Measurements from ENCODE around the gene KRTAP1-1.
A peak's percentile ranks its signal among the peaks of the same experiment; 100 is the strongest.

KRTAP1-1 gene

DNA sequence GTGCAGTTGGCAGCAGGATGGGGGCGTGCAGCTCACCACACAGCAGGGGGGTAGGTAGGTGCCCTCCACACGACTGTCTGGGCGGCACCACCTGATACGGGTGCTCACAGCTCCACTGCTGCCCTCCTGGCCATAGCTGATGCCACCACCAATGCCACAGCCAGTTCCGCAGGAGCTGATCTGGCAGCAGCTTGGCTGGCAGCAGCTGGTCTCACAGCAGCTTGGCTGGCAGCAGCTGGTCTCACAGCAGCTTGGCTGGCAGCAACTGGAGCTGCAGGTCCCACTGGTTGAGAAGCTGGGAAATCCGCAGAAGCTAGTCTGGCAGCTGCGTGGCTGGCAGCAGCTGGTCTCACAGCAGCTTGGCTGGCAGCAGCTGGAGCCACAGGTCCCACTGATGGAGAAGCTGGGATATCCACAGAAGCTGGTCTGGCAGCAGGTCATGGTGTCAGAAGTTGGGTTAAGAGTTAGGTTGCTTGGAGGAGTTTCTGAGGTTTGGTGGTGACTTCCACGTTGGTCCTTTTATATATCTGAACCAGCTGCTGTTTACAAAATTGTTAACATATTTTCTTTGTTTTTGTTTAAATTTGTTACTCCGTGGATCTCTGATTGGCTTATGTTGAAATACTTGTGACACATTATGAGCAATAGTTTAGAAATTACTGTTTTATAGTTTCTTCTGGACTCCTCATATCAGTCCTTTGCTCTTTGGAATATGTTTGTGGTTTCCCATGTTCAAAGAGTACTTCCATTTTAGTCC is 14.4 kb downstream of the KRTAP1-1 start, which contains the start of gene KRTAP1-5:
TSS of gene KRTAP1-5 (minus strand) at position 494 of the 757 bp plus-strand sequence. CDS start at position 441, 53 bp downstream.
- H3K9me3 ChIP-seq (ENCODE audit: control insufficient read depth, low read length) = no peaks in the 10 kb centered on the region
- H3K36me3 ChIP-seq (ENCODE audit: control insufficient read depth, insufficient read depth, low read length, severe bottlenecking) = no peaks in the 10 kb centered on the region
- no peak within 1 kb of the TSS for H3K4me3 ChIP-seq (ENCODE audit: low read length)
- DNase-seq (ENCODE audit: low read depth) = peak; percentile 84
- no peak within 1 kb of the TSS for H3K9ac ChIP-seq (ENCODE audit: low read length)
- peaks cover 22% of the 10 kb centered on the region for H3K4me1 ChIP-seq (ENCODE audit: control insufficient read depth, insufficient read depth, low read length)
- no peaks in the 10 kb centered on the region for H3K27me3 ChIP-seq (replicated peaks; ENCODE audit: control insufficient read depth, insufficient read depth, low read length)

DNA sequence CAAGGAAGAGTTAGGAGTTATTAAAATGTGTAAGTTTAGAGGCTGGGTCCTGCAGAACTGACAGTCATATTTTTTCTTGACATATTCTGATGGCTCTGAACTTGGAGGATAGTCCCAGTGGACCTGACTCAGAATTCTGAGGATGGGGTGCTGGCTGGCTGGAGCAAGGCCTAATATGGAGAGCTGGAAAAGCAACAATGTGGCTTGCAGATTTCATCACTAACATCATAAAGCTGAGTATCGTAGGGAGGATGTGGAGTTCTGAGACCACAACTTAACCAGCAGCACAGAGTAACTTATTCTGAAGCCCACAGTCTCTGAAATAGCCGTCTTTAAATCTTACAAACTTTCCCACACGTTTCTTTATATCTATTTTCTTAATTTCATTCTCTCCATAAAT is 16.6 kb downstream of the KRTAP1-1 start:
- no peak overlapping the region for H3K4me3 ChIP-seq (ENCODE audit: low read length)
- H3K4me1 ChIP-seq (ENCODE audit: control insufficient read depth, insufficient read depth, low read length) = peaks cover 22% of the 10 kb centered on the region
- H3K36me3 ChIP-seq (ENCODE audit: control insufficient read depth, insufficient read depth, low read length, severe bottlenecking) = no peaks in the 10 kb centered on the region
- H3K27me3 ChIP-seq (replicated peaks; ENCODE audit: control insufficient read depth, insufficient read depth, low read length) = no peaks in the 10 kb centered on the region
- H3K9me3 ChIP-seq (ENCODE audit: control insufficient read depth, low read length) = peaks cover 5% of the 10 kb centered on the region
- no peak overlapping the region for H3K9ac ChIP-seq (ENCODE audit: low read length)
- DNase-seq (ENCODE audit: low read depth) = no peak

DNA sequence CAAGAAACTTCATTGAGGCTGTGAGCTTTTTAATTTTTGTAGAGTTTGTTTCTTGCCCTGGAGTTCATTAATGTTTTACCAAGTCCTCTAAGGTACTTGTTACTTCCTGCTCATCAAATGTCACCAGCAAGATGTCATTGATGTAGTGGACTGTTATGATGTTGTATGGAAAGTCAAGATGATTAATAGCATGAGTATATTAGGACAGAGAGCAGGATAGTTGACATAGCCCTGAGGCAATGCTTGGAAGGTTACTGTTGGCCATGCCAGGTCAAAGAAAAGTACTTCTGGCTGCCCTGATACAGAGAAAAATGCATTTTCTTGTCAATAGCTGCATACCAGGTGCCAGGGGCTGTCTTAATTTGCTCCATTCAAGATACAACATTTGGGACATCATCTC is 20.9 kb downstream of the KRTAP1-1 start:
- H3K4me1 ChIP-seq (ENCODE audit: control insufficient read depth, insufficient read depth, low read length) = peaks cover 17% of the 10 kb centered on the region
- peaks cover 5% of the 10 kb centered on the region for H3K9me3 ChIP-seq (ENCODE audit: control insufficient read depth, low read length)
- no peak for DNase-seq (ENCODE audit: low read depth)
- H3K4me3 ChIP-seq (ENCODE audit: low read length) = no peak overlapping the region
- no peaks in the 10 kb centered on the region for H3K36me3 ChIP-seq (ENCODE audit: control insufficient read depth, insufficient read depth, low read length, severe bottlenecking)
- no peak overlapping the region for H3K9ac ChIP-seq (ENCODE audit: low read length)
- no peaks in the 10 kb centered on the region for H3K27me3 ChIP-seq (replicated peaks; ENCODE audit: control insufficient read depth, insufficient read depth, low read length)

DNA sequence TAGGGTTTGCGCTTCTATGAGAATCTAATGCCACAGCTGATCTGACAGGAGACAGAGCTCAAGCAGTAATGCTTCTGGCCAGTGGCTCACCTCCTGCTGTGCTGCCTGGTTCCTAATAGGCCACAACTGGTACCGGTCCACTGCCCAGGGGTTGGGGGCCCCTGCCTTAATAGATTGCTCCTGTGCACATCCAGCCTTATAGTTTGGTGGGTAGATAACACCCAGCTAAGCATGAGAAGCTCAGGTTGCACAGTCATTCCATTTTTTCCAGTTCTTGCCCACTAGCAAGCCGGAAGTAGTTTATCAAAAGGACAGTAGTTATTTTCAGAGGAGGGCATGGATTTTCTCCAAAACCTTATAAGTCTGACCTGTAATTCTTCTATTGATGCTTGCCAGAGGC is 21.8 kb downstream of the KRTAP1-1 start:
- no peaks in the 10 kb centered on the region for H3K27me3 ChIP-seq (replicated peaks; ENCODE audit: control insufficient read depth, insufficient read depth, low read length)
- DNase-seq (ENCODE audit: low read depth) = no peak
- H3K9me3 ChIP-seq (ENCODE audit: control insufficient read depth, low read length) = peaks cover 5% of the 10 kb centered on the region
- H3K4me3 ChIP-seq (ENCODE audit: low read length) = no peak overlapping the region
- no peak overlapping the region for H3K9ac ChIP-seq (ENCODE audit: low read length)
- peaks cover 14% of the 10 kb centered on the region for H3K4me1 ChIP-seq (ENCODE audit: control insufficient read depth, insufficient read depth, low read length)
- no peaks in the 10 kb centered on the region for H3K36me3 ChIP-seq (ENCODE audit: control insufficient read depth, insufficient read depth, low read length, severe bottlenecking)

DNA sequence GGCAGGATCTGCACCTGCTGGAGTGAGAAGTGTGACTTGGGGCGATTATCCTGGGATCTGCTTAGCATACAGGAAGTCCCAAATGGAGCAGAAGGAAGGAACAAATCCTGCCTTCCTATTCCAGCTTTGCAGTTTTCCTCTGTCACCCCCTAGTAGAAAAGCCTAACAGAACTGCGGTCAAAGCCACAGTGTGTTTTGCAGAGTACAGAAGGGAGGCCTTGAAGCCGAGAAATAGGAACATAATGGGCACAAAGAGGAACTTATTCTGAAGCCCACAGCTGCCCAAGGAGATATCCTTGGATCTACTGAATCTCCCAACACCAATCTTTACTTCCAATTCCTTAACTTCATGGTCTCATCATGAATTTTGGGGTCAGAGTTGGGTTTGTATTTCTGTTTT is 22.7 kb downstream of the KRTAP1-1 start:
- H3K9me3 ChIP-seq (ENCODE audit: control insufficient read depth, low read length) = peaks cover 5% of the 10 kb centered on the region
- DNase-seq (ENCODE audit: low read depth) = no peak
- H3K4me3 ChIP-seq (ENCODE audit: low read length) = no peak overlapping the region
- H3K4me1 ChIP-seq (ENCODE audit: control insufficient read depth, insufficient read depth, low read length) = peaks cover 18% of the 10 kb centered on the region
- no peaks in the 10 kb centered on the region for H3K27me3 ChIP-seq (replicated peaks; ENCODE audit: control insufficient read depth, insufficient read depth, low read length)
- no peaks in the 10 kb centered on the region for H3K36me3 ChIP-seq (ENCODE audit: control insufficient read depth, insufficient read depth, low read length, severe bottlenecking)
- H3K9ac ChIP-seq (ENCODE audit: low read length) = no peak overlapping the region

DNA sequence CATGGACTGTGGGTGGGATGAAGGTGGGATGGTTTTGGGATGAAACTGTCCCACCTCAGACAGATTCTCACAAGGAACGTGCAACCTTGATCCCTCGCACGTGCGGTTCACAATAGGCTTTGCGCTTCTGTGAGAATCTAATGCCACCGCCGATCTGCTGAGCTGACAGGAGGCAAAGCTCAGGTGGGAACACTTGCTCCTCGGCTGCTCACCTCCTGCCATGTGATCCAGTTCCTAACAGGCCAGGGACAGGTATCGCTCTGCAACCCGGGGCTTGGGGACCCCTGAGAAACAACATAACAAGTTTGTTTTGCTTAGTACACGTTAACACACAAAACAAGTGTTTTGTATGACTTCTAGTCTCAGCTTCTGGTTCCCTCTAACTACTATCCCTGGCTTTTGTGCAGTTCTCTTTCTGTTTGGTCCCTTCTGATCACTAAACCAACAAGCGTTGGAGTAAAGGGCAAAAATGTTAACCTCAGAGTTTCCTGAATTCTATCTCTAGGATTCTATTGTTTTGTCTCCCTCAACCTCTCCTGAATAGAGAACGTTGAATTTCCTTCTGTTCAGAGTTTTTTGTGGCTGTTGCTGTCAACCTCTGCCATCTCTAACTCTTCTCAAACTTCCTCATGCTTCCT is 24.6 kb downstream of the KRTAP1-1 start:
- H3K9ac ChIP-seq (ENCODE audit: low read length) = no peak overlapping the region
- H3K9me3 ChIP-seq (ENCODE audit: control insufficient read depth, low read length) = peaks cover 5% of the 10 kb centered on the region
- no peak for DNase-seq (ENCODE audit: low read depth)
- no peak overlapping the region for H3K4me3 ChIP-seq (ENCODE audit: low read length)
- H3K4me1 ChIP-seq (ENCODE audit: control insufficient read depth, insufficient read depth, low read length) = peaks cover 21% of the 10 kb centered on the region
- H3K36me3 ChIP-seq (ENCODE audit: control insufficient read depth, insufficient read depth, low read length, severe bottlenecking) = no peaks in the 10 kb centered on the region
- H3K27me3 ChIP-seq (replicated peaks; ENCODE audit: control insufficient read depth, insufficient read depth, low read length) = no peaks in the 10 kb centered on the region

DNA sequence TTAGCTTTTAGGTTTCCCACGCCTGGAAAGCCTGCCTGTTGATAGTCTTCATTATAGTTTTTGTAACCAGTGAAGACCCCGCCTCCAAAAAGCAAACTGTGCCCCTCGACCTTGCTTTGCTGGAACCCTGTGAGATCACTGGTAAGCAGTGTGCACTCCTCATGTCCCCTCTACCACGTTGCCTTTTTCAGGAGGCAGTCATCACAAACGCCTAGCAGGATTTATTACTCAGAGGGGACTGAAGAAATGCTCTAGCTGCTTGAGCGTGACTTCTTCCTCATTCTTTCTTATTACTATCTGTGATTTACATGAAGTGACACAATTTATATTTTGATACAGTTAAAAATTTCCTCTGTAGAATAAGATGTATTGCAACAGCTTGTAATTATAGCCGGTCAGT is 25.8 kb downstream of the KRTAP1-1 start:
- no peaks in the 10 kb centered on the region for H3K27me3 ChIP-seq (replicated peaks; ENCODE audit: control insufficient read depth, insufficient read depth, low read length)
- peaks cover 21% of the 10 kb centered on the region for H3K4me1 ChIP-seq (ENCODE audit: control insufficient read depth, insufficient read depth, low read length)
- H3K9ac ChIP-seq (ENCODE audit: low read length) = no peak overlapping the region
- no peaks in the 10 kb centered on the region for H3K36me3 ChIP-seq (ENCODE audit: control insufficient read depth, insufficient read depth, low read length, severe bottlenecking)
- DNase-seq (ENCODE audit: low read depth) = no peak
- H3K4me3 ChIP-seq (ENCODE audit: low read length) = no peak overlapping the region
- no peaks in the 10 kb centered on the region for H3K9me3 ChIP-seq (ENCODE audit: control insufficient read depth, low read length)

DNA sequence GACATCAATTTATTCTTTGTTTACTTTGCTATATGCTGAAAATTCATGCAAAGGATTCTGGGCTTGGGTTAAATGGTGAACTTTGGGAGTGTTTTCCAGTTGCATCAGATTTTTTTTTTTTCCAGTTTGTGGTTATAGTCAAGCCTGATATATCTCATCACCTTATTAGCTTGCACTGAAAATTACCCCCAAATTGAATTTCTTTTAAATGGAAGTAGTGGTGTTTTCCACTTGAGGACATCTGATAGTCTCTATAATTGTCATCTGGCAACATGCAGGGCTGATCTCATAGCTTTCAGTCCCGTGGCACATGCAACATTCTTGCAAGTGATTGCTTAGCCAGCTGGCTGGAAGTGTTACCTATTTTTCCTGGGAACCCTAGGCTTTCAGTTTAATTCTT is 27.6 kb downstream of the KRTAP1-1 start:
- no peaks in the 10 kb centered on the region for H3K36me3 ChIP-seq (ENCODE audit: control insufficient read depth, insufficient read depth, low read length, severe bottlenecking)
- peaks cover 24% of the 10 kb centered on the region for H3K4me1 ChIP-seq (ENCODE audit: control insufficient read depth, insufficient read depth, low read length)
- peak; percentile 65 for DNase-seq (ENCODE audit: low read depth)
- H3K27me3 ChIP-seq (replicated peaks; ENCODE audit: control insufficient read depth, insufficient read depth, low read length) = no peaks in the 10 kb centered on the region
- no peaks in the 10 kb centered on the region for H3K9me3 ChIP-seq (ENCODE audit: control insufficient read depth, low read length)
- no peak overlapping the region for H3K4me3 ChIP-seq (ENCODE audit: low read length)
- no peak overlapping the region for H3K9ac ChIP-seq (ENCODE audit: low read length)

DNA sequence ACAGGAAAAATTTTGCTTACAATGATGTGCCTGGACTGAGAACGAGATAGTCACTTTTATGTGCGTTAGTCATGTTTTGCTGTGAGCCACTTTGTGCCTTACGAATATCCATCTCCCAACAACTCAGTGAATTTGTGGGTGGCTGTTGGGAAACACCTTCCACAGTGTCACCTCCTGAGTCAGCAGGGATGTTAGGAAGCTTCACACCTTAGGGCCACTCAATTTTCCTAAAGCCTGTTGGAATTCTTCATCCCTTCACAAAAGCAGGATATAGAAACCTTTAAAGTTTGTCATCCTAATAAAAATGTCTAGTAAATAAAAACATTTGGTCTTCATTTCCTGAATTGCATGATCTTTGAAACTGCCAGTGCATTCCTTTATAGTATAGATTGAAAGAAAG is 28.1 kb downstream of the KRTAP1-1 start:
- no peak for DNase-seq (ENCODE audit: low read depth)
- H3K9me3 ChIP-seq (ENCODE audit: control insufficient read depth, low read length) = no peaks in the 10 kb centered on the region
- H3K4me1 ChIP-seq (ENCODE audit: control insufficient read depth, insufficient read depth, low read length) = peaks cover 22% of the 10 kb centered on the region
- H3K4me3 ChIP-seq (ENCODE audit: low read length) = no peak overlapping the region
- no peaks in the 10 kb centered on the region for H3K36me3 ChIP-seq (ENCODE audit: control insufficient read depth, insufficient read depth, low read length, severe bottlenecking)
- no peak overlapping the region for H3K9ac ChIP-seq (ENCODE audit: low read length)
- H3K27me3 ChIP-seq (replicated peaks; ENCODE audit: control insufficient read depth, insufficient read depth, low read length) = no peaks in the 10 kb centered on the region

DNA sequence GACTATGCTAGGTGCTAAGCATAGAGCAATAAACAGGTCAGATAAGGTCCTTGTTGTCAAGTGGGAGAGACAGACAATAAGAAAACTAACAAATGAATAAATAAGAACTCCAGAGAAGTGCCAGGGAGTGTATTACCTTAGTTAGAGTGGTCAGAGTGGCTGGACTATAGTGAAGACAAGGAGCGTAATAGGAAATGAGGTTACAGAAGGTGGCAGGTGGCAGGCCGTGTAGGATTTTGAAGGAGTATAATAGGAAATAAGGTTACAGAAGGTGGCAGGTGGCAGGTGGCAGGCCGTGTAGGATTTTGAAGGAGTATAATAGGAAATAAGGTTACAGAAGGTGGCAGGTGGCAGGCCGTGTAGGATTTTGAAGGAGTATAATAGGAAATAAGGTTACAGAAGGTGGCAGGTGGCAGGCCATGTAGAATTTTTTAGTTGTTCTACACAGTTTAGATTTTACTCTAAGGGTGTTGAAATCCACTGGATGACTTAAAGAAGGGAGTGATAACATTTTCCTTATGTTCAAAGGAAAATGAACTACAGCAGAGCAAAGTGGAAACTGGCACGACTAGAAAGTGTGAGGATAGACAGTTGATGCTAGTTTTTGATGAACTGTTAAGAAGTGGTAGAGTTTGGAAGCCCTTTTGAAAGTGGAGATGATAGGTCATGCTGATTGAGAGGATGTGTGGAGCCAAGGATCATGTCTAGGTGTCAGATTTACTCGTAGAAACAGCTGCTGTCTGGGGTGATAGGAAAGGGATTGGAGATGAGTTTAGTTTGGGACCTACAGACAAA is 28.7 kb downstream of the KRTAP1-1 start:
- H3K9me3 ChIP-seq (ENCODE audit: control insufficient read depth, low read length) = no peaks in the 10 kb centered on the region
- no peaks in the 10 kb centered on the region for H3K27me3 ChIP-seq (replicated peaks; ENCODE audit: control insufficient read depth, insufficient read depth, low read length)
- peaks cover 18% of the 10 kb centered on the region for H3K4me1 ChIP-seq (ENCODE audit: control insufficient read depth, insufficient read depth, low read length)
- H3K4me3 ChIP-seq (ENCODE audit: low read length) = no peak overlapping the region
- H3K36me3 ChIP-seq (ENCODE audit: control insufficient read depth, insufficient read depth, low read length, severe bottlenecking) = no peaks in the 10 kb centered on the region
- no peak for DNase-seq (ENCODE audit: low read depth)
- H3K9ac ChIP-seq (ENCODE audit: low read length) = no peak overlapping the region

DNA sequence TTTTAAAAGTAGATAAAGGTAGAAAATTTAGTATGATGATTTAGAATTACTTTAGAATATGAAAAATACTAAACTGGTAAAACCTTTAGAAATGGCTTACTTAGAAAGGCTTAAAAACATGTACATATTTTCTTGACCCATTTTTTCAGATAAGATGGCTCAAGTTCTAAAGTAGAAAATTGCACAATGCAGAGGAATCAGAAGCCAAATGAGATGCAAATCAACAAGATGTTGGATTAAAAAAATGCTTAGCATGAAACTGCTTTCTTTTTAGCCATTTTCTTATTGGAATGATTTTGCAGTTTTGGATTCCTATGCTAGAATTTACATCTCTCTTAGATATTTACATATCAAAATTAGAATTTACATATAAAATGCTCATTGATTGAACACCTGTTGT is 30.8 kb downstream of the KRTAP1-1 start:
- peak; percentile 72 for DNase-seq (ENCODE audit: low read depth)
- H3K9ac ChIP-seq (ENCODE audit: low read length) = no peak overlapping the region

More for the DNA sequence above, 30.8 kb downstream of the KRTAP1-1 start:
- Histone ChIP-seq H3K9me3 (ENCODE audit: control insufficient read depth, low read length) (no peaks in the 10 kb centered on the region), H3K36me3 (ENCODE audit: control insufficient read depth, insufficient read depth, low read length, severe bottlenecking) (no peaks in the 10 kb centered on the region), H3K4me1 (ENCODE audit: control insufficient read depth, insufficient read depth, low read length) (peaks cover 13% of the 10 kb centered on the region), H3K27me3 (replicated peaks; ENCODE audit: control insufficient read depth, insufficient read depth, low read length) (no peaks in the 10 kb centered on the region), H3K4me3 (ENCODE audit: low read length) (no peak overlapping the region)

Data from adipocyte (in vitro differentiated cells).